Breast epithelium (tissue), 4 donors: Measurements from ENCODE around the gene MYO3B. TPM values are rescaled to one million over a fixed set of nuclear protein-coding genes. Genes with fewer than 3 reads are reported as not detected.

Experiments
- DNase-seq, 2 donors: peaks; one replicate each; pipeline ENCODE4 v3.0.0-alpha.2; 2019; ENCODE audit warnings: low spot score in 2 of 2
- H3K27ac ChIP-seq, 2 donors: fragments of 200-600 bp; sonication (generic) in 1 of 2; one replicate each; pipeline ENCODE4 v1.5.1; 2016 to 2019; ENCODE audit warnings: mild to moderate bottlenecking in 1 of 2
- H3K27me3 ChIP-seq, 2 donors: fragments of 200-600 bp; sonication (generic) in 1 of 2; one replicate each; pipeline versions ENCODE4 v1.5.1 to v1.6.0; 2017 to 2019; ENCODE audit warnings: control low read depth in 1 of 2, mild to moderate bottlenecking in 1 of 2
- H3K36me3 ChIP-seq: fragments of 200-600 bp; one replicate; pipeline ENCODE4 v1.5.1; 2019
- H3K4me1 ChIP-seq, 2 donors: fragments of 200-600 bp; sonication (generic); one replicate each; pipeline ENCODE4 v1.5.1; 2016 to 2019; ENCODE audit warnings: control low read depth in 1 of 2
- H3K4me3 ChIP-seq, 3 donors: fragments of 200-600 bp; sonication (generic); 1 replicate in 2 of 3; 2 replicates in 1 of 3; pipeline ENCODE4 v1.5.1; 2016 to 2019; ENCODE audit warnings: mild to moderate bottlenecking in 3 of 3, moderate library complexity in 2 of 3
- H3K9me3 ChIP-seq, 2 donors: fragments of 200-600 bp; sonication (generic) in 1 of 2; one replicate each; pipeline ENCODE4 v1.5.1; 2016 to 2019; ENCODE audit warnings: control low read depth in 1 of 2
- POLR2A ChIP-seq: fragments of 450-650 bp; IDR thresholded peaks from one replicate; pipeline ENCODE4 v1.6.1; 2016; ENCODE audit warnings: antibody characterized with exemption, mild to moderate bottlenecking, moderate library complexity
- POLR2AphosphoS5 ChIP-seq, 3 donors: sonication (generic); formaldehyde crosslinking; IDR thresholded peaks; one replicate each; pipeline ENCODE4 v1.6.1; 2017; ENCODE audit warnings: antibody characterized with exemption in 3 of 3
- intact Hi-C: fragments of 100-400 bp; cut with DNase I; formaldehyde crosslinking; loops from one replicate; pipeline ENCODE4 v1.15.1; 2023; ENCODE audit warnings: low total_unique reads
- total RNA-seq, 3 donors: library from RNA; depleted of rRNA; stranded (reverse); fragments of >200 nt; gene quantifications; one replicate each; pipeline ENCODE4 v1.1.0, GENCODE V29; 2016
- TF ChIP-seq, protein P1 (sequence below), 3 donors: fragments of 450-650 bp; IDR thresholded peaks; one replicate each; pipeline ENCODE4 v1.5.1; 2016 to 2017; ENCODE audit warnings: antibody characterized with exemption in 3 of 3, mild to moderate bottlenecking in 3 of 3, moderate library complexity in 3 of 3

Gene MYO3B
- total RNA-seq, 3 donors from 2014 or later = 0.15 to 0.98 (median 0.16) TPM

DNA sequence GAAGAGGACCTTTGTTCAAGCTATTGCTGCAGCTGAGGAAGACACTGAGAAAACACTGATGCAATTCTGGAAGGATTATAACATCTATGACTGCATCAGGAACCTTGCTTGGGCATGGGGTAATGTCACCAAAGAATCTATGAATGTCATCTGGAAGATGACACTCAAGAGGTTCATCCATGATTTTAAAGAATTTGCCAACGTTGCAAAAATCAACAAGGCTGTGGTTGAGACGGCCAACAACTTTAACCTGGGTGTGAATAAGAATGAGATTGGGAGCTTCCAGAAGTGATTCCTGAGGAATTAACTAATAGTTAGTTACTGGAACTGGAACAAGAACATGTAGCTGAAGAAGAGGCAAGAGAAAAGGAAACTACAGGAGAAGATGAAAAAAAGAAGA lies 410.8 kb downstream of the MYO3B start:
- Histone ChIP-seq H3K4me3 (no peak overlapping the region), H3K27ac (no peak overlapping the region), H3K27me3 (no peaks in the 10 kb centered on the region), H3K9me3 (no peaks in the 10 kb centered on the region), H3K36me3 (no peaks in the 10 kb centered on the region), H3K4me1 (no peaks in the 10 kb centered on the region)
- TF ChIP-seq, protein P1, sequence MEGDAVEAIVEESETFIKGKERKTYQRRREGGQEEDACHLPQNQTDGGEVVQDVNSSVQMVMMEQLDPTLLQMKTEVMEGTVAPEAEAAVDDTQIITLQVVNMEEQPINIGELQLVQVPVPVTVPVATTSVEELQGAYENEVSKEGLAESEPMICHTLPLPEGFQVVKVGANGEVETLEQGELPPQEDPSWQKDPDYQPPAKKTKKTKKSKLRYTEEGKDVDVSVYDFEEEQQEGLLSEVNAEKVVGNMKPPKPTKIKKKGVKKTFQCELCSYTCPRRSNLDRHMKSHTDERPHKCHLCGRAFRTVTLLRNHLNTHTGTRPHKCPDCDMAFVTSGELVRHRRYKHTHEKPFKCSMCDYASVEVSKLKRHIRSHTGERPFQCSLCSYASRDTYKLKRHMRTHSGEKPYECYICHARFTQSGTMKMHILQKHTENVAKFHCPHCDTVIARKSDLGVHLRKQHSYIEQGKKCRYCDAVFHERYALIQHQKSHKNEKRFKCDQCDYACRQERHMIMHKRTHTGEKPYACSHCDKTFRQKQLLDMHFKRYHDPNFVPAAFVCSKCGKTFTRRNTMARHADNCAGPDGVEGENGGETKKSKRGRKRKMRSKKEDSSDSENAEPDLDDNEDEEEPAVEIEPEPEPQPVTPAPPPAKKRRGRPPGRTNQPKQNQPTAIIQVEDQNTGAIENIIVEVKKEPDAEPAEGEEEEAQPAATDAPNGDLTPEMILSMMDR (IDR thresholded peaks at IDR 0.05) = no peak
- no peak for TF ChIP-seq POLR2A
- TF ChIP-seq POLR2AphosphoS5 (IDR thresholded peaks at IDR 0.05) = no peak
- DNase-seq = no peak
- intact Hi-C loops = no loop called here

DNA sequence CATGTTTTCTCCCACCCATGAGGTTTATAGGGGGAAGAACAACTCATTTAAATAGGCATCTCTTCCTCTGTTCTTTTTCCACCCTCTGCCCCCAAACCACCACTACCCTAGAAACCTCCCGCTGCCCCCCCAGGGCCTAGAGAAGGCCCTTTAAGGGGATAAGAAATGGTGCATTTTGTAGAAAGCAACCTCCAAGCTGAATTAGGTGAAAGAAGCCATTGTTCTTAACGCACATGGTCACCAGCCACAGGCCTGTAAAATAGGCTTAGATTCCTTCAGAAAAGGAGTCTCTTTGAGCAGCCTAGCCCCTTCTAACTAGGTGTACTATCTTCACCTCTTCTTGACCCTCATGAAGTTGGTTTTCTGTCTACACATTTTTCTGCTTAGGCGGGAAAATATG lies 418.6 kb downstream of the MYO3B start:
- no peak for DNase-seq
- Histone ChIP-seq H3K9me3 (no peaks in the 10 kb centered on the region), H3K4me3 (no peak overlapping the region), H3K27ac (peak overlapping the region; percentile 34 to 80), H3K27me3 (no peaks in the 10 kb centered on the region), H3K4me1 (no peaks in the 10 kb centered on the region), H3K36me3 (no peaks in the 10 kb centered on the region)
- intact Hi-C loops = no loop called here
- no peak for TF ChIP-seq POLR2AphosphoS5 (IDR thresholded peaks at IDR 0.05)
- TF ChIP-seq, protein P1 (IDR thresholded peaks at IDR 0.05) = no peak
- TF ChIP-seq POLR2A = no peak

- no peak for DNase-seq
- no peaks in the 10 kb centered on the region for H3K9me3 ChIP-seq
These were observed 420.1 kb downstream of the MYO3B start for GRCh38 chr2:170598067-170598395.

DNA sequence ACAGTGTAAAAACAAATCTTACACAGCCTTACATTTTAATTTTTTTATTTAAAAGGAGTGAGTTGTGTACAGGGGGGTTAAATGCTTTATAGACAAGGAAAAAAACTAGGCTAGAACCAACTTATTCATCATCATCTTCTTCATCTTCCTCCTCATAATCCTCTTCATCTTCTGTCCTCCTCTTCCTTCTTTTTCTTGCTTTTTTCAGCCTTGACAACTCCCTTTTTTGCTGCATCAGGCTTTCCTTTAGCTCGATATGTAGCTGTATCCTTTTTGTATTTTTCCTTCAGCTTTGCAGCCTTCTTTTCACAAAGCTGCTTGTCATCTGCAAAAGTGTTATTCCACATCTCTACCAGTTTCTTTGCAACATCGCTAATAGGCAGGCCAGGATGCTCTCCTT lies 423.5 kb downstream of the MYO3B start:
- DNase-seq = no peak
- TF ChIP-seq, protein P1 (IDR thresholded peaks at IDR 0.05) = no peak
- no peak for TF ChIP-seq POLR2AphosphoS5 (IDR thresholded peaks at IDR 0.05)
- TF ChIP-seq POLR2A = no peak
- Histone ChIP-seq H3K27me3 (no peaks in the 10 kb centered on the region), H3K9me3 (no peaks in the 10 kb centered on the region), H3K36me3 (no peaks in the 10 kb centered on the region), H3K4me3 (no peak overlapping the region), H3K4me1 (no peaks in the 10 kb centered on the region), H3K27ac (no peak overlapping the region)
- intact Hi-C loops = no loop called here

More at GRCh38 chr2:170598067-170598395, 420.1 kb downstream of the MYO3B start:
- TF ChIP-seq POLR2AphosphoS5 (IDR thresholded peaks at IDR 0.05) (peak in 1 of 3 donors; percentile 40), POLR2A (no peak)
- TF ChIP-seq, protein P1 (IDR thresholded peaks at IDR 0.05) = no peak
- H3K27ac ChIP-seq = peak overlapping the region; percentile 20 to 75
- H3K4me3 ChIP-seq = no peak overlapping the region
- H3K27me3 ChIP-seq = no peaks in the 10 kb centered on the region
- intact Hi-C loops = no loop called here
- no peaks in the 10 kb centered on the region for H3K4me1 ChIP-seq
- H3K36me3 ChIP-seq = no peaks in the 10 kb centered on the region

DNA sequence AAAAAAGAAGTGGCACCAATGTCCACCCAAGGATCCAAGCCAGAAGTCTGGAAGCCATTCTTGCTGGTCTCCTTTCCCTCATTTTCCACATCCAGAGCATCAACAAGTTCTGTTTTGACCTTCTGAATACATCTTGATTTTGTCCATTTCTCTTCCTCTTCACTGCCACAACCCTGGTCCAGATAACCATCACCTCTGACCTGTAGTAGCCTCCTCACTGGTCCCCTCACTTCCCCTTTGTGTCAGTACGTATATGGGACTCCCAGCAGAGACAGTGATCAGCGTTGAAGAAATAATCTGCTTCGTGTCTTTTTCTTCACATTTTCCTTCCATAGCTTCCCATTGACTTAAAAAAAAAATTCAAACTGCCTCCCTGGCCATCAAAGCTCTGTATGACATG lies 427.9 kb downstream of the MYO3B start:
- intact Hi-C loops = no loop called here
- Histone ChIP-seq H3K4me1 (no peaks in the 10 kb centered on the region), H3K9me3 (no peaks in the 10 kb centered on the region)

More for the DNA sequence above, 427.9 kb downstream of the MYO3B start:
- H3K27ac ChIP-seq = no peak overlapping the region
- no peaks in the 10 kb centered on the region for H3K36me3 ChIP-seq
- no peaks in the 10 kb centered on the region for H3K27me3 ChIP-seq
- TF ChIP-seq POLR2AphosphoS5 (IDR thresholded peaks at IDR 0.05) = no peak
- TF ChIP-seq, protein P1 (IDR thresholded peaks at IDR 0.05) = no peak
- TF ChIP-seq POLR2A = no peak
- H3K4me3 ChIP-seq = no peak overlapping the region
- no peak for DNase-seq
